GM19023 (cell line): Measurements from ENCODE around the gene CDC34.

ENCODE experiments used
- ATAC-seq: cut with Tn5 transposase; IDR thresholded peaks from one replicate; pipeline ENCODE4 v1.9.1; 2021; ENCODE audit warnings: mild to moderate bottlenecking, moderate library complexity; ENCODE audit not compliant: unreplicated experiment

The CDC34 gene

DNA sequence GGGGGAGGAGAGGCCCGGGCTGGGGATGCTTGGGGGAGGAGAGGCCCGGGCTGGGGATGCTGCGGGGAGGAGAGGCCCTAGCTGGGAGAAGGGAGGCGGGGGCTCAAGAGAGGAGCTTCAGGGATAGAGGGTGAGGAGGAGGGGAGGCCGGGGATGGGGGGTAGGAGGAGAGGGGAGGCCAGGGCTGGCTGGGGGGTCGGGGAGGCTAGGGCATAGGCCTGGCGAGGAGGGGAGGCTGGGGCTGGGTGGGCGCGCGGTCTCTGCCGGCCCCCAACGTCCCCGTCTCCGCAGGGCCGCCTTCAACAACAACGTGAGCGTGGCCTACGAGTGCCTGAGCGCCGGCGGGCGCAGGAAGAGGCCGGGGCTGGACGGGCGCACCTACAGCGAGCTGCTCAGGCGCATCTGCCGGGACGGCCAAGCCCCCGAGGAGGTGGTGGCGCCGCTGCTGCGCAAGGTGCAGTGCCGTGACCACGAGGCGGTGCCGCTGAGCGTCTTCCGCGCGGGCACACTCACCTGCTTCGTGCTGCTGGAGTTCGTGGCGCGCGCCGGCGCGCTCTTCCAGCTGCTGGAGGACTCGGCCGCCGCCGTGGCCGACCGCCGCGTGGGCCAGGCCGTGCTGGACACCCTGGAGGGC lies 12.8 kb upstream of the CDC34 start:
- no peak for ATAC-seq

GRCh38 chr19:519449-519865 lies 12.1 kb upstream of the CDC34 start:
- ATAC-seq = no peak

DNA sequence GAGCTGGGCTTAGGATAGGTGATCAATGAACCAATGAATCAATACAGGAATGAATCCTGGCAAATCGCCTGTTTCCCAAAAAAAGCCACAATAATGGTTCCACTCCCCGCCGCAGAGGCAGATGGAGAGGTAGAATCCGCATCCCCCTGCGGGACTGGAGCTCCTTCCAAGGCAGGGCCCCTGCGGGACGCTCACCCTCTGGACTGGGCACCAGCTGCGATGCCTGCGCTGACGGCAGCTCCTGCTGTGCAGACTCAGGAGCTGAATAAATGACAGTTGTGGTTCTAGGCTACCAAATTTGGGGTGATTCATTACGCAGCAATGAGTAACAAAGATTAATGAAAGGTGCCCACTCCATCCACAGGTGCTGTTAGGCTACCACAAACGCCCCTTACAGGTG lies 8.8 kb upstream of the CDC34 start:
- no peak for ATAC-seq

- ATAC-seq = no peak
Observed at GRCh38 chr19:524062-524674, 7.4 kb upstream of the CDC34 start.

DNA sequence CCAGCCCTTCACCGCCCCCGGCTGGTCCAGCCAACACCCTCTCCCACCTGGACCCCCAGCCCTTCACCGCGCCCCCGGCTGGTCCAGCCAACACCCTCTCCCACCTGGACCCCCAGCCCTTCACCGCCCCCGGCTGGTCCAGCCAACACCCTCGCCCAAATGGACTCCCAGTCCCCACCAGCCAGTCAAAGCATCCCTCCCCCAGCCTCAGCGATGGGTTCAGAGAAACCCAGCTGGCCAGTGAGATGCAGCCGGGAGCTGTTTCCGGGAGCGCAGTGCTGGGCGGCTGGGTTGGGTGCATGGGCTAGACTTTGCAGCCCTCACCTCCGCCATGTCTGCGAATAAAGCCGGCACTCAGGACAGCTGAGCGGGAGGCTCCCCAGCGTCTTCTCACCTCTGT lies 6.5 kb upstream of the CDC34 start:
- ATAC-seq = no peak

- ATAC-seq = no peak
Observed at GRCh38 chr19:525857-526419, 5.6 kb upstream of the CDC34 start.

DNA sequence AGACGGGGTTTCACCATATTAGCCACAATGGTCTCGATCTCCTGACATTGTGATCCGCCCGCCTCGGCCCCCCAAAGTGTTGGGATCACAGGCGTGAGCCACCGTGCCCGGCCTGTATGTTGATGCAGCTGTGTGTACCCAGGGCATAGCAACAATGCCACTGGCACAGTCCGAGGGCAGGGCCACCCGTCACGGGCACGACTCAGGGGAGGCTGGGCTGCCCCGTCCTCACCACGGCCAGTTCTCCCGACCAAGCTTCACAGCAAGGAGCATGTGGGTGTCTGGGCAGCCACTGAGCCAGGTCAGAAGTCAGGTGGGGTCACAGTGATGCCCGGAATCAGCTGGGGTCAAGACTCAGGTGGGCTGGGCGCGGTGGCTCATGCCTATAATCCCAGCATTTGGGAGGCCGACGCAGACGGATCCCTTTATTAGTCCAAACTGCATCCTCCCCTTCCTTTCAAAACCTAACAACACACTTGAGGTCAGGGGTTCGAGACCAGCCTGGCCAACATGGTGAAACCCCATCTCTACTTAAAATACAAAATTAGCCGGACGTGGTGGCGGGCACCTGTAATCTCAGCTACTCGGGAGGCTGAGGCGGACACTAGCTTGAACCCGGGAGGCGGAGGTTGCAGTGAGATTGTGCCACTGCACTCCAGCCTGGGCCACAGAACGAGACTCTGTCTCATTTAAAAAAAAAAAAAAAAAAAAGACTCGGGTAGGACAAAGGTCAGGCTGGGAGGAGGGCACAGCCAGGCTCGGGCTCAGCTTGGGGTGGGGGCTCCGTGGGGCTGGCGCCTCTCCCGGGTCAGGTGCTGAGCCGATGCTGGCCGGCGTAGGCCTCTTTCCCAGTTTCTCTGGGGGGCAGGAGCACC lies 1.2 kb upstream of the CDC34 start:
- no peak for ATAC-seq

DNA sequence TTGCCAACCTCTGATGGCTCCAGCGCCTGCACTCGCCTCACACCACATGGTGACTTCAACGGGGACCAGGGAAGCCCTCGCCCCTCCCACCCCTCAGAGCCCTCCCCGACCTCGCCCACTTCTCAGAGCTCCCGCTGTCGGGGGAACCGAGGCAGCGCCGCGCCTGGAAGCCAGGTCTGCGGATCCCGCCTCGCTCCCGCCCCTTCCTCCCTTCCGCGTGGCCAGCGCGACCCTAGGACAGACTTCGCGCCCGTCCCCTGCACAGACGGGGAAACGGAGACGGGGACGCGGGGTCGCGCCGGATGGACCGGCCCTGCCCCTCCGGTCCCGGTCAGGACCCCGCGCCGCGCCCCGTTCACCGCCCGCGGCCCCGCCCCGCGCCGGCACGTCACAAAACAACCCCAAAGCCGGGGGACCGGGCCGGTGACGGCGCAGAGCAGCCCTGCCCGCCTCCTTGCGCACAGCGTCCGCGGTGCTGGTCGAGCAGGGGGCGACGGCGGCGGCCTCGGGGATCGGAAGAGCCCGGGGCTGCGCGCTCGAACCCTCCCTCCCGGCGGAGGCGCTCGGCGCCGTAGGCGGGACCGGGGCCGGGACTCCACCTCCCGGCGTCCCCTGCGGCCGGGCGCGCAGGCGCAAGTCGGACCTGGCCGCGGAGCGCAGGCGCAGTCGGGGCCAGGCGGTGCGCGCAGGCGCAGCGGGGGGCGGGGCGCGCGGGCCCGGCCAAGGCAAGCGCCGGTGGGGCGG lies 379 bp upstream of the CDC34 start:
- ATAC-seq = peak; percentile 59

GRCh38 chr19:532561-533363 lies 1.2 kb downstream of the CDC34 start:
- no peak for ATAC-seq

DNA sequence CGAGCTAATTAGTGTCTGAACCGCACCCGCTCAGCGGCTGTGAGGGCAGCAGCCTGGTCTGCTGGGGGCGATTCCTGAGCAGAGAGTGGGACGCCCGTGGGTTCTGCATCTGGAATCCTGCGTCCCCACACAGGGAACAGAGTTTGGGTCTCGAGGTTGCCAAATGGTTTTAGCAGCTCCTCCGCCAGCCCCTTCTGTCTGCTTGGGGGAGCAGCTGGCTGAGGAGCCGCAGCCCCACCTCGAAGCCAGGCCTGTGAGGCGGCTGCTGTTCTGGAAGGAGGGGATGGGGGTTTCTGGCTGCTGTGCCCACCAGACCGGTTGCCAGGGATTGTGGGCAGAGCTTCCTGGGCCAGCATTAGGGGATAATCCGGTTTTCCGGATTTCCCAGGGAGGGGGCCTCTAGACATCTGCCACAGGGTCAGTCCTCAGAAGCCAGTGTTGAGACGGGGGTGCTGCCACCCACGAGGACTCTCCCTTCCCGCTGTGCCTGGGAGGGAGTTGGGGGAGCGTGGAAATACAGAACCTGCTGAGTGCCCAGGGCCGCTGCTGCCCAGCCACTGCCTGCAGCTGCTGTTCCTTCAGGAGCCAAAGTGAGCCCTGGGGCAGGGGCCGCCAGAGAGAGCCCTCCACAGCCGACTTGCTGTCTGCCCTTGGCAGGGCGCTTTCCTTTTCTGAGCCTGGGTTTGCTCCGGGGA lies 2.0 kb downstream of the CDC34 start:
- no peak for ATAC-seq

GRCh38 chr19:534088-534487 lies 2.5 kb downstream of the CDC34 start:
- ATAC-seq = no peak

DNA sequence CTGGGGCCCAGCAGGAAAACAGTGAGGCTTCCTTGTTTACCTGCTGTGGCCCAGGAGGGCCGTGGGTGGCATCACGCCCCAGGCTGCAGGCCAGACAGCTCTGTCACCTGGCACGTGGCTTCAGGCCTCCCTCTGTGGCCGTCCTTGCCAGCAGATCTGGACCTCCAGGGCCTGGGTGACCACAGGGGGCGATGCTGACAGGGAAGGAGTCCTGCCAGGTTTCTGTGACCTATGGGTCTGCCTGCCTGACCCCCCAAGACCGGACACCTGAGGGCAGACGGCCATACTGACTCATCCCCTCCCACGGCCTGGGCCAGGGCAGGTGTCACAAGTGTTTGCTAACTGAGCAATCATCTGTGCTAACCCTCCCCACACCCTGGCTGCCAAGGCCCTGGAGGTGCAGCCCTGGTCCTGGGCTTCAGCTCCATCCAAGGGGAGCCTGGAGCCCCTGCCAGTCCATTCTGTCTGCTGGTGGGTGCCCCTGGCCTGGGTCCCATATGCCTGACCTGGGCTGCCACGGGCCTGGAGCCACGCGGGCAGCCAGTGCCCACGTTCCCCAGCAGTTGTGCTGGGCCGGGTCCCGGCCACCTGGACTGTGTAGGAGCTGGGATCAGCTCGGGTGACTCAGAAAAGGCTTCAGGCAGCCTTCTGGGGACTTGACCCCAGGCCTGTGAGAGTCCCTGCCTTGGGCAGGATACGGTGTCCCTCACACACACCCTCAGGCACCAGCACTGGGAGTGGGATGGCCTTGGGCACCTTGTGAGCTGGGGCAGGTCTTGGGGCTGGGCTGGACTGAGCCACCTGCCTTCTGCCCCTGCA lies 3.7 kb downstream of the CDC34 start:
- ATAC-seq = no peak

- no peak for ATAC-seq
Observed at GRCh38 chr19:536031-536880, 4.7 kb downstream of the CDC34 start.

DNA sequence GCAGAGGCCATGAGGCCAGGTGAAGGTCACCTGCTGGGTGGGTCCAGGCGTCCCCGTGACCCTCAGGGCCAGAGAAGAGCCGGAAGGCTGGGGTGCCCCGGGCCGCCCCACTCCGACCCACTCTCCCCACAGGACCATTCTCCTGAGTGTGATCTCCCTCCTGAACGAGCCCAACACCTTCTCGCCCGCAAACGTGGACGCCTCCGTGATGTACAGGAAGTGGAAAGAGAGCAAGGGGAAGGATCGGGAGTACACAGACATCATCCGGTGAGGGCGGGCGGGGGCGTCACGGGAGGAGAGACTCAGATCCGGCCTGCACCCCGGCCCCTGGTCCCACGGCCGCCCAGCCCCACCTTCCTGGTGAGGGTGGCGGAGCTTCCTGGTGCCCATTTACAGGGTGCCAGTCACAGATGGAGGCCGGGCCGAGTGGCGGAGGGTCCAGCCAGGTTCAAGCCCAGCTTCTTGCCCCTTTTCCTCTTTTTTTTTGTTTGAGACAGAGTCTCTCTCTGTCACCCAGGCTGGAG lies 5.4 kb downstream of the CDC34 start:
- no peak for ATAC-seq

DNA sequence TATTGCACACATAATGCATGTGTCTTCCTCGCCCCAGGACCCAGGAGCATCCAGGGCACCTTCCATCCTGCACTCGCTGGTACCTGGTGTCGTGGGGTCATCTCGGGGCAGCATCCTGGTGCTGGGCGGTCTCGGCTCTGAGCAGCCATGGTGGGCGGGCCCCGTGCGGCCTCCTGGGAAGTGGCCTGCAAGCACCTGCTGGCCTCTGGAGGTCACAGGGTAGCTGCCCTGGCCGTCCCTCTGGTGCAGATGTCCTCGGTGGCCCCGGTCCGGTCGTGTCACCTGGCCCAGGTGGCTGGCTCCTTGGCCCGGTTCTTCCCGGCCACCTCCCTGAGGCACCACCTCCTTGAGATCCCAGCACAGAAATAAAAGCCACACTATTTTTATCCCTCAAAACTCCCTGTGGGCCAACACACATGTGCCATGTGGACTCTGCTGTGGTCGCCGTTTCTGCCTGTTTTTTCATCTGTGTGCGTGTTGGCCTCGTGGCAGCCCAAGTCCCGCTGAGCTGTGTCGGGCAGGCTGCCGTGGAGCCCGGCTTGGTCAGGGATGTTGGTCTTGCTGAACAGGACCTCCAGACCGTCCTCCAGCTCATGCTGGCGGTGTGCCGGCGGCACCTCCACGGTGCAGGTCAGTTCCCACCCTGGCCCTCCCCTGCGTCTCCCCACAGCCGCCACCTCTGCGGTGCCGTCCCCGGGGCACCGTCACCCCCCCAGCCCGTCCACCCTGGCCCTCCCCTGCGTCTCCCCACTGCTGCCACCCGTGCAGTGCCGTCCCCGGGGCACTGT lies 7.3 kb downstream of the CDC34 start:
- no peak for ATAC-seq

- ATAC-seq = no peak
Observed at GRCh38 chr19:539429-540030, 8.0 kb downstream of the CDC34 start.
